K562 (cell line): Measurements from ENCODE around the gene RTL10. TPM values are rescaled to one million over a fixed set of nuclear protein-coding genes. Genes with fewer than 3 reads are reported as not detected.

ENCODE experiments used
- ATAC-seq: fragments of 200-7000 bp; cut with Tn5 transposase; 3 replicates; pipeline ENCODE4 v1.9.1; 2020; ENCODE audit warnings: moderate library complexity
- BruUV-seq: library from RNA; stranded (reverse); fragments of 400-500 nt; replicated peaks from 2 replicates; lab custom pipeline; 2021; lab: Mats Ljungman, UMichigan
- CTCF ChIA-PET: fragments of 300-600 bp; formaldehyde crosslinking; extraction: SDS; loops from one replicate; lab custom pipeline; 2021; ENCODE audit warnings: low intra/inter-chr PET ratio; lab: Yijun Ruan, JAX
- POLR2A ChIA-PET: fragments of 300-600, 350-650 bp; sonication (Branson Sonifier 250); formaldehyde crosslinking; extraction: SDS; loops from one replicate; lab custom pipeline; 2021; ENCODE audit warnings: antibody characterized with exemption, inconsistent platforms; lab: Yijun Ruan, JAX
- DNase-seq, 4 experiments: peaks; one replicate each; pipeline versions ENCODE4 v3.0.0 to v3.0.0-alpha.2; 2011 to 2018; ENCODE audit warnings: low spot score in 3 of 4, mixed read lengths in 3 of 4; ENCODE audit errors: extremely low read depth in 1 of 4
- FAIRE-seq: peaks from 2 replicates; lab custom pipeline; 2011; peaks lifted over from hg19 to GRCh38; lab: Jason Lieb, UNC
- H2AFZ ChIP-seq: 2 replicates; pipeline ENCODE4 v1.6.0; 2011; ENCODE audit warnings: low read depth, low read length, control low read depth, inconsistent platforms
- H3K27ac ChIP-seq: fragments of 200-600 bp; 3 replicates; pipeline ENCODE4 v1.8.0; 2011; ENCODE audit warnings: low read depth, mild to moderate bottlenecking, control low read depth, inconsistent platforms, low read length, moderate library complexity, mixed read lengths; ENCODE audit errors: extremely low read depth
- H3K27me3 ChIP-seq, 2 experiments: fragments of 300-600 bp in 1 of 2; 2 replicates in 1 of 2; 3 replicates in 1 of 2; pipeline versions ENCODE4 v1.6.0 to v1.8.0; 2011; ENCODE audit warnings: inconsistent platforms in 2 of 2, low read length in 2 of 2, mild to moderate bottlenecking in 1 of 2, mixed read lengths in 1 of 2, moderate library complexity in 1 of 2; ENCODE audit not compliant: control insufficient read depth in 2 of 2, insufficient read depth in 2 of 2
- H3K36me3 ChIP-seq: fragments of 300-600 bp; 3 replicates; pipeline ENCODE4 v1.8.0; 2011; ENCODE audit warnings: mild to moderate bottlenecking, low read length, inconsistent platforms; ENCODE audit not compliant: control insufficient read depth, insufficient read depth
- H3K4me1 ChIP-seq, 2 experiments: fragments of 200-600 bp in 1 of 2; replicated peaks in 1 of 2; 2 replicates in 1 of 2; 3 replicates in 1 of 2; pipeline versions ENCODE4 v1.5.1 to v1.8.0; 2011; ENCODE audit warnings: inconsistent platforms in 2 of 2, low read length in 2 of 2, mild to moderate bottlenecking in 1 of 2, mixed read lengths in 1 of 2, moderate library complexity in 1 of 2; ENCODE audit not compliant: control insufficient read depth in 2 of 2, insufficient read depth in 2 of 2
- H3K4me2 ChIP-seq: 2 replicates; pipeline ENCODE4 v1.6.1; 2011; ENCODE audit warnings: low read length, control low read depth, inconsistent platforms, mixed read lengths; ENCODE audit not compliant: insufficient read depth
- H3K4me3 ChIP-seq: fragments of 200-600 bp; sonication (generic), shearing (Covaris generic); 2 replicates; pipeline ENCODE4 v1.5.1; 2016; ENCODE audit warnings: control low read depth, inconsistent platforms
- H3K79me2 ChIP-seq: fragments of 200-600 bp; 3 replicates; pipeline ENCODE4 v1.8.0; 2011; ENCODE audit warnings: low read length, inconsistent platforms; ENCODE audit not compliant: control insufficient read depth, insufficient read depth
- H3K9ac ChIP-seq, 2 experiments: 2 replicates each; pipeline versions ENCODE4 v1.6.0 to v1.6.1; 2011; ENCODE audit warnings: low read depth in 2 of 2, low read length in 2 of 2, control low read depth in 1 of 2, inconsistent platforms in 1 of 2, mild to moderate bottlenecking in 1 of 2, mixed read lengths in 1 of 2; ENCODE audit not compliant: insufficient read depth in 1 of 2
- H3K9me1 ChIP-seq: one replicate; pipeline ENCODE4 v1.6.0; 2011; ENCODE audit warnings: inconsistent platforms, mild to moderate bottlenecking, low read length, moderate library complexity; ENCODE audit not compliant: control insufficient read depth, insufficient read depth
- H3K9me3 ChIP-seq: replicated peaks from 2 replicates; pipeline ENCODE4 v1.5.1; 2011; ENCODE audit warnings: low read depth, low read length, inconsistent platforms; ENCODE audit not compliant: control insufficient read depth, insufficient read depth
- H4K20me1 ChIP-seq: replicated peaks from 2 replicates; pipeline ENCODE4 v1.6.1; 2011; ENCODE audit warnings: low read length, inconsistent platforms, mixed read lengths; ENCODE audit not compliant: control insufficient read depth, insufficient read depth
- NFIC ChIP-seq: fragments of 450-650 bp; IDR thresholded peaks from 2 replicates; pipeline ENCODE4 v1.6.1; 2017; ENCODE audit warnings: mild to moderate bottlenecking, inconsistent platforms
- NFRKB ChIP-seq: fragments of 450-650 bp; IDR thresholded peaks from 2 replicates; pipeline ENCODE4 v1.6.1; 2016; ENCODE audit warnings: low read depth
- RBFOX2 ChIP-seq: fragments of 200-400 bp; formaldehyde crosslinking; IDR thresholded peaks from 2 replicates; pipeline ENCODE4 v1.6.1; 2017; ENCODE audit warnings: low read depth, mild to moderate bottlenecking, low read length, moderate library complexity
- RBM17 ChIP-seq: fragments of 200-400 bp; formaldehyde crosslinking; IDR thresholded peaks from 2 replicates; pipeline ENCODE4 v1.6.1; 2017; ENCODE audit warnings: low read depth, mild to moderate bottlenecking, low read length, borderline replicate concordance
- YY1 ChIP-seq, 3 experiments: IDR thresholded peaks; 2 replicates each; pipeline ENCODE4 v1.6.1; 2011; ENCODE audit warnings: low read length in 2 of 3, mild to moderate bottlenecking in 2 of 3, moderate library complexity in 2 of 3, borderline replicate concordance in 1 of 3, control low read depth in 1 of 3, low read depth in 1 of 3; ENCODE audit not compliant: insufficient read depth in 3 of 3, insufficient replicate concordance in 2 of 3, control insufficient read depth in 1 of 3, insufficient read length in 1 of 3; ENCODE audit errors: extremely low read depth in 1 of 3
- ZNF316 ChIP-seq: fragments of 450-650 bp; IDR thresholded peaks from 2 replicates; pipeline ENCODE4 v1.6.1; 2016
- ZNF699 ChIP-seq: fragments of 250-450 bp; sonication (Bioruptor Pico); IDR thresholded peaks from 2 replicates; pipeline ENCODE4 v1.8.0; 2021; ENCODE audit warnings: mild to moderate bottlenecking, moderate library complexity; ENCODE audit not compliant: insufficient replicate concordance
- ZNF740 ChIP-seq, 3 experiments: fragments of 200-800 bp in 1 of 3; sonication (Bioruptor generic) in 1 of 3; sonication (generic) in 1 of 3; formaldehyde crosslinking in 1 of 3; IDR thresholded peaks; 2 replicates each; pipeline versions ENCODE4 v1.6.1 to v1.8.0; 2016 to 2022; ENCODE audit warnings: mild to moderate bottlenecking in 2 of 3, missing compliant biosample characterization in 2 of 3, missing genetic modification characterization in 2 of 3, missing genetic modification reagents in 1 of 3
- WGBS: fragments of 100-300 bp; shearing (Covaris generic); methylation state at CpG from one replicate; pipeline ENCODE4 v1.1.6; 2016; ENCODE audit warnings: low coverage, mixed read lengths; ENCODE audit not compliant: insufficient coverage; ENCODE audit errors: missing lambda C conversion rate; 5-methylcytosine and 5-hydroxymethylcytosine counted together
- in situ Hi-C: fragments of 300-500 bp; cut with MboI; formaldehyde crosslinking; loops from 4 replicates; pipeline ENCODE4 v1.15.0; 2018; ENCODE audit warnings: inconsistent platforms, mixed read lengths
- intact Hi-C: fragments of 100-400 bp; cut with micrococcal nuclease; formaldehyde crosslinking; loops from 2 replicates; pipeline ENCODE4 v1.14.2; 2022
- polyA plus RNA-seq, 8 experiments: library from polyadenylated mRNA; depleted of rRNA in 4 of 8; stranded (reverse) in 5 of 8; unstranded in 3 of 8; fragments of >200 nt; fragmentation: Nextera tagmentation in 2 of 8; fragmentation: Illumina TruSeq in 1 of 8; extraction: Ambion mirVana in 2 of 8; extraction: Trizol in 1 of 8; gene quantifications; 2 replicates each; pipeline versions ENCODE4 v1.2.1 to v1.2.3, GENCODE V29; 2011 to 2014; ENCODE audit warnings: inconsistent platforms in 1 of 8, missing spikeins in 1 of 8
- total RNA-seq, 7 experiments: library from RNA; depleted of rRNA in 6 of 7; stranded (reverse); fragments of >200 nt in 6 of 7; fragmentation: Illumina TruSeq in 2 of 7; extraction: Trizol in 2 of 7; gene quantifications; 2 replicates each; pipeline versions ENCODE4 v1.2.1 to v1.2.3, GENCODE V29; 2011 to 2021; ENCODE audit warnings: low replicate concordance in 1 of 7
- TF ChIP-seq, protein P1 (sequence below): sonication (generic); IDR thresholded peaks from 2 replicates; pipeline ENCODE4 v1.6.1; 2016
- TF ChIP-seq, protein P2 (sequence below): sonication (generic); formaldehyde crosslinking; IDR thresholded peaks from 2 replicates; pipeline ENCODE4 v1.8.1; 2023; ENCODE audit warnings: mild to moderate bottlenecking, missing genetic modification reagents
- TF ChIP-seq, protein P3 (sequence below): sonication (generic); formaldehyde crosslinking; IDR thresholded peaks from 2 replicates; pipeline ENCODE4 v1.8.0; 2022; ENCODE audit warnings: missing genetic modification reagents, mild to moderate bottlenecking, moderate library complexity, borderline replicate concordance

The RTL10 gene
- total and polyA plus RNA-seq, 9 of the 15 experiments (the other 6 are each of a cell fraction or from before 2014, with no cell fraction given): 19.8 to 75.5 (median 32.5) TPM

DNA sequence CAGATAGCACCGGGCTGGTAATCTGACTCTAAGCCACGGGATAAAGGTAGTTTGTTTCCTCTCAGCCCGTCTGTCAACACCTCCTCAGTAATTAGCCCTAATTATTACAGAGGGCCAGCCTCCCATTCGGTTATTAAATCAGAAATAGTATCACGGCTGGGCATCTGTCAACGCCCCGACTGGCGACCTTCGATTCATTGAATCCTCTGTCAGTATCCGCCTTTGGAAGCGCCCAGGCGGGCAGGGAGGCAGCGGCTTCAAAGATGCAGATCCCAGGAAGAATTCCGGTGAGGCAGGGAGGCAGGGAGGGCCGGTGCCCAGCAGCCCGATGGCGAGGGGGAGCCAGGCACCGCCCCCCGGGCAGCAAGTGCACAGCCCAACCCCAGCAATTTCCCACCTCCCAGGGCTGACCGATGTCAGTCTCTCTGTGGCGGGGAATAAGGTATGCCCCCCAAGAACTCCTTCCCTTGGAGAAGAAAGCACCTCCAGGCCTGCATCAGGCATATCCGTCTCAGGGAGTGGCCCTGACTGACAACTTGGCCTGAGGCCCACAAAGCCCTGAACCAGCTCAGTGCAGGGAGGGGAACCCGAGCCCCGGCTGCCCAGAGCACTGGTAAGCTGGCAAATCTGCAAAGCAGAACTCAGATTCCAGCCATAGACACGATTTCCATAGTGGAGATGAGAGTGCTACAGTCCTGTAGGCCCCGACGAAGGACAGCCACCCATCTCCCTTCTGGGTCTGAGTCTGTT lies 11.4 kb downstream of the RTL10 start:
- Histone ChIP-seq H3K79me2 (peaks cover 4% of the 10 kb centered on the region), H3K9me1 (peaks cover 4% of the 10 kb centered on the region), H4K20me1 (peaks cover 35% of the 10 kb centered on the region), H3K36me3 (peaks cover 13% of the 10 kb centered on the region), H3K9ac (peak overlapping the region in 1 of 2 experiments; percentile 53; a peak in 2 of 4 replicates), H3K4me1 (peaks cover 0 to 43% of the 10 kb centered on the region in 2 experiments; a peak in 2 of 5 replicates), H3K4me2 (no peak overlapping the region), H3K27ac (no peak overlapping the region), H3K4me3 (no peak overlapping the region), H3K9me3 (peaks cover 5% of the 10 kb centered on the region; the same call in 1 of the 2 replicates), H2AFZ (no peak overlapping the region), H3K27me3 (no peaks in the 10 kb centered on the region)
- intact Hi-C loops: no loop called here
- BruUV-seq: no TSS peak
- DNase-seq: peak in 1 of 4 experiments; percentile 37
- 0 out of 3 replicates have a peak, but pooled peaks have one; percentile 4 for ATAC-seq
- no peak for FAIRE-seq
- in situ Hi-C loops: no loop called here
- POLR2A ChIA-PET: interaction anchor here (0.6 to 13.6 kb wide), 6 partner anchors 7 to 133 kb away, joined by 3 to 247 read pairs (median 32); partner anchors contain the start of genes GNB1L and RTL10
- 75% methylated on average over 27 of the region's 27 CpGs for WGBS
- CTCF ChIA-PET: interaction anchor here (0.6 kb wide), 1 partner anchor 13 kb away, joined by 3 read pairs; no protein-coding TSS in a partner anchor
- TF ChIP-seq ZNF740 (CRISPR knock-in tag; IDR thresholded peaks at IDR 0.05) (no peak), ZNF740 (tag; IDR thresholded peaks at IDR 0.05) (no peak), NFRKB (no peak), RBFOX2 (peak; percentile 11), RBM17 (no peak), YY1 (IDR thresholded peaks at IDR 0.05; ENCODE audit: borderline replicate concordance in 1 of 3, control insufficient read depth in 1 of 3, extremely low read depth in 1 of 3, insufficient read depth in 3 of 3, insufficient read length in 1 of 3, insufficient replicate concordance in 2 of 3, low read depth in 1 of 3, low read length in 2 of 3) (peak in 1 of 3 experiments; percentile 2), NFIC (peak; percentile 69), ZNF699 (no peak), ZNF316 (no peak)
- TF ChIP-seq, protein P1, sequence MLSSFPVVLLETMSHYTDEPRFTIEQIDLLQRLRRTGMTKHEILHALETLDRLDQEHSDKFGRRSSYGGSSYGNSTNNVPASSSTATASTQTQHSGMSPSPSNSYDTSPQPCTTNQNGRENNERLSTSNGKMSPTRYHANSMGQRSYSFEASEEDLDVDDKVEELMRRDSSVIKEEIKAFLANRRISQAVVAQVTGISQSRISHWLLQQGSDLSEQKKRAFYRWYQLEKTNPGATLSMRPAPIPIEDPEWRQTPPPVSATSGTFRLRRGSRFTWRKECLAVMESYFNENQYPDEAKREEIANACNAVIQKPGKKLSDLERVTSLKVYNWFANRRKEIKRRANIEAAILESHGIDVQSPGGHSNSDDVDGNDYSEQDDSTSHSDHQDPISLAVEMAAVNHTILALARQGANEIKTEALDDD: 0 out of 2 replicates have a peak, but pooled peaks have one; percentile 14
- TF ChIP-seq, protein P2, sequence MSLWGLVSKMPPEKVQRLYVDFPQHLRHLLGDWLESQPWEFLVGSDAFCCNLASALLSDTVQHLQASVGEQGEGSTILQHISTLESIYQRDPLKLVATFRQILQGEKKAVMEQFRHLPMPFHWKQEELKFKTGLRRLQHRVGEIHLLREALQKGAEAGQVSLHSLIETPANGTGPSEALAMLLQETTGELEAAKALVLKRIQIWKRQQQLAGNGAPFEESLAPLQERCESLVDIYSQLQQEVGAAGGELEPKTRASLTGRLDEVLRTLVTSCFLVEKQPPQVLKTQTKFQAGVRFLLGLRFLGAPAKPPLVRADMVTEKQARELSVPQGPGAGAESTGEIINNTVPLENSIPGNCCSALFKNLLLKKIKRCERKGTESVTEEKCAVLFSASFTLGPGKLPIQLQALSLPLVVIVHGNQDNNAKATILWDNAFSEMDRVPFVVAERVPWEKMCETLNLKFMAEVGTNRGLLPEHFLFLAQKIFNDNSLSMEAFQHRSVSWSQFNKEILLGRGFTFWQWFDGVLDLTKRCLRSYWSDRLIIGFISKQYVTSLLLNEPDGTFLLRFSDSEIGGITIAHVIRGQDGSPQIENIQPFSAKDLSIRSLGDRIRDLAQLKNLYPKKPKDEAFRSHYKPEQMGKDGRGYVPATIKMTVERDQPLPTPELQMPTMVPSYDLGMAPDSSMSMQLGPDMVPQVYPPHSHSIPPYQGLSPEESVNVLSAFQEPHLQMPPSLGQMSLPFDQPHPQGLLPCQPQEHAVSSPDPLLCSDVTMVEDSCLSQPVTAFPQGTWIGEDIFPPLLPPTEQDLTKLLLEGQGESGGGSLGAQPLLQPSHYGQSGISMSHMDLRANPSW (CRISPR knock-in tag): no peak
- TF ChIP-seq, protein P3, sequence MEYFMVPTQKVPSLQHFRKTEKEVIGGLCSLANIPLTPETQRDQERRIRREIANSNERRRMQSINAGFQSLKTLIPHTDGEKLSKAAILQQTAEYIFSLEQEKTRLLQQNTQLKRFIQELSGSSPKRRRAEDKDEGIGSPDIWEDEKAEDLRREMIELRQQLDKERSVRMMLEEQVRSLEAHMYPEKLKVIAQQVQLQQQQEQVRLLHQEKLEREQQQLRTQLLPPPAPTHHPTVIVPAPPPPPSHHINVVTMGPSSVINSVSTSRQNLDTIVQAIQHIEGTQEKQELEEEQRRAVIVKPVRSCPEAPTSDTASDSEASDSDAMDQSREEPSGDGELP (CRISPR knock-in tag): no peak
